GM18873 (cell line): ENCODE results near the gene LEMD1.

Experiments used
- ATAC-seq: cut with Tn5 transposase; IDR thresholded peaks from one replicate; pipeline ENCODE4 v1.9.1; 2021; ENCODE audit warnings: mild to moderate bottlenecking, moderate library complexity, moderate number of reproducible peaks; ENCODE audit not compliant: unreplicated experiment, low FRiP score

The LEMD1 gene

DNA sequence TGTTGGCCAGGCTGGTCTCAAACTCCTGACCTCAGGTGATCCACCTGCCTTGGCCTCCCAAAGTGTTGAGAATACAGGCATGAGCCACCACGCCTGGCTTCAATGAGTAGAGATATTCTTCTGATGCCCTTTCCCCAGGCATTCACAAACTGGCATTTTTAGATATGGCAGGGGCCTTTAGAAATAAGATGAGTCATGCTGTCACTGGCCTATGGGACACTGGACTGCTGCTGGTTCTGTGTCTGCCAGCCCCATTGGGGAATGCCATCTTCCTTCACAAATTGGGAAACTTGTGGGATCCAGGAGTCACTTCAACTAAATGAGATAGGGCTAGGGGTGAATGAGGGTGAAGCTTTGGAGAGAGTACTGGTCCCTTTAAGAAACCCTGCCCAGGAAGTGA, 81.2 kb downstream of the LEMD1 start:
- ATAC-seq: no peak

DNA sequence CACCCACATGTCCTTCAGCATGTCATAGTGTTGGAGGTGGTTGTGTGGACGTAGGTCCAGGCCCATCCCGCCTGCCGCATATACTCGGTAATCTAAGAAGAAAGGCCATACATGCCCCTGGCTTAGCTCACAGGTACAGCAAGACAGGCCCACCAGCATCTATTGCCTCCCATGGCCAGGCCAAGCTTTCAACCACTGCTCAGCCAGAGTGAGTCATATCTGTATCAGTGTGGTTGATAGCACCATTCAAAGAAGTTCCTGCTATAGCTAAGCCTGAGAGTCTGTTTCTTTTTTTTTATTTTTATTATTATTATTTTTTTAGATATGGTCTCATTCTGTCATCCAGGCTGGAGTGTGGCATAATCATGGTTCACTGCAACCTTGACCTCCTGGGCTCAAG, 82.1 kb downstream of the LEMD1 start:
- no peak for ATAC-seq

- no peak for ATAC-seq
Observed at GRCh38 chr1:205339197-205339702, 82.6 kb downstream of the LEMD1 start.

- no peak for ATAC-seq
Observed at GRCh38 chr1:205338011-205338410, 83.8 kb downstream of the LEMD1 start.

GRCh38 chr1:205337481-205337880, 84.4 kb downstream of the LEMD1 start:
- ATAC-seq: no peak

DNA sequence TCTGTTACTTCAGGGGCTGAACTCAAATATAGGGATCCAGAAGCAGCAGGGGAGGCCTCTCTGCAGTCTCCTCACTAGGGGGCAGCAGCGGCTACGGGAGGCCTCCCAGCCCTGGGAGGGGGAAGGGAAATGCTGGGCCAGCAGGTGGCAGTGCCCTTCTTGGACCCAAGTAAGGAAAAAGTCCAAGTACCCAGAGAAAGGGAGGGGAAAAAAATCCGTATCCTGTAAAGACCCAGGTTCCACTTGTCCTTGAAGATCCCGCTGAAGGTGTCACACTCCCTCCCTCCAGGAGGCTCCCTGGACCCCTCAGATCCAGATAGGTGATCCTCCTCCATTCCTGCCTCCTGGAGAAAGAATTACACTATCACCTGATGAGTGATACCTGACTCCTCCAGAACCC, 86.2 kb downstream of the LEMD1 start:
- ATAC-seq: no peak

DNA sequence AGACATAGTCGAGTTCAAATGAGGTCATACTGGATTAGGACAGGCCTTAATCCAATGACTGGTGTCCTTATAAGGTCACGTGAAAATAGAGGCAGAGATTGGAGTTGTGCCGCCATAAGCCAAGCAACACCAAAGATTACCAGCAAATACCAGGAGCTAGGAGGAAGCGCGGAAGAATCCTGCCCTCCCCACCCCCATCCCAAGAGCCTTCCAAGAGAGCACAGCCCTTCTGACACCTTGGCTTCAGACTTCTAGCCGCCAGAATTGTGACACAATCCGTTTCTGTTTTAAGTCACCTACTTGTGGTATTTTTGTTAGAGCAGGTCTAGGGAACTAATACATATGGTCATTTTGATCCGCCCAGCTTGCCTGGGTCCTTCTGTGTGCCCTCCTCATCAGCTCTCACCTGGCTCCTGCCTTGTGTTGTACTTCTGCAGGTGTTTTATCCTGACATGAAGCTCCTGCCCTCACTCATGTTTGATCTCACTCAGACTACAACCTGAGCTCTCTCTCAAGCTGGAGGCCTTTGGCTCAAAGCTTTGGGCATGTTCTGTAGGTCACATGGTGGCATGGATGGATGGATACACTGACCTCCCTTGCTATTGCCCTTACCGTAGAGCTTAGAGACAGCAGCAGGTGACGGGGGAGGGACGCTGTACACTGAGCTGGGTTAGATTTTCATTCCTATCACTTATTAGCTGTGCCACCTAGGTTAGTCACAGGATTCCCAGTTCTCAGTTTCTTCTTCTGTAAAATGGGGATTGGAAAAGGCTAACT, 89.7 kb downstream of the LEMD1 start:
- no peak for ATAC-seq
